Glutamatergic neuron (in vitro differentiated cells): ENCODE data around the gene GNE. TPM values are rescaled to one million over a fixed set of nuclear protein-coding genes. Genes with fewer than 3 reads are reported as not detected.
A peak's percentile ranks its signal among the peaks of the same experiment; 100 is the strongest.
"Not testable (repeated sequence)": the region's sequence is repeated elsewhere in the genome, so short reads cannot be mapped to it uniquely, and the experiment has no call there.

Experiments used
- DNase-seq: peaks from one replicate; pipeline ENCODE4 v3.0.0; 2022
- H3K27ac Mint-ChIP-seq: one replicate; pipeline ENCODE4 v1.8.0; 2020; ENCODE audit warnings: mild to moderate bottlenecking, mixed read lengths, inconsistent platforms; ENCODE audit not compliant: unreplicated experiment
- H3K27me3 Mint-ChIP-seq: one replicate; pipeline ENCODE4 v1.8.0; 2020; ENCODE audit warnings: mild to moderate bottlenecking, moderate library complexity, mixed read lengths, inconsistent platforms; ENCODE audit not compliant: unreplicated experiment
- H3K36me3 Mint-ChIP-seq: one replicate; pipeline ENCODE4 v1.8.0; 2020; ENCODE audit warnings: mild to moderate bottlenecking, mixed read lengths, inconsistent platforms; ENCODE audit not compliant: unreplicated experiment
- H3K4me1 Mint-ChIP-seq: one replicate; pipeline ENCODE4 v1.8.0; 2020; ENCODE audit warnings: mild to moderate bottlenecking, low read depth, mixed read lengths, inconsistent platforms; ENCODE audit not compliant: unreplicated experiment
- H3K4me3 Mint-ChIP-seq: one replicate; pipeline ENCODE4 v1.8.0; 2020; ENCODE audit warnings: mild to moderate bottlenecking, mixed read lengths, inconsistent platforms; ENCODE audit not compliant: unreplicated experiment
- H3K9me3 Mint-ChIP-seq: one replicate; pipeline ENCODE4 v1.8.0; 2020; ENCODE audit warnings: mild to moderate bottlenecking, moderate library complexity, mixed read lengths, inconsistent platforms; ENCODE audit not compliant: unreplicated experiment
- CTCF ChIP-seq: fragments of 200-600 bp; sonication (generic); IDR thresholded peaks from one replicate; pipeline ENCODE4 v1.5.0; 2021; ENCODE audit not compliant: partially characterized antibody, unreplicated experiment
- long read RNA-seq: library from polyadenylated mRNA; unstranded; transcript quantifications from one replicate; pipeline ENCODE4 v2.0.0, GENCODE V29; 2020; ENCODE audit not compliant: unreplicated experiment
- total RNA-seq: library from RNA; stranded (reverse); fragmentation: NEBNext Ultra II Directional; extraction: Animal tissue kit (Norgen Biotek cat#: 25700); gene quantifications from one replicate; pipeline ENCODE4 v1.2.1, GENCODE V29; 2021; ENCODE audit not compliant: unreplicated experiment

Gene GNE
- total RNA-seq: 29.2 TPM
- long read RNA-seq, full-length matches to known transcripts: 1 of 5 reads
- long read RNA-seq, partial matches to known transcripts: 3 of 5 reads
- long read RNA-seq, other reads (novel, unspliced or antisense): 1 of 5 reads

DNA sequence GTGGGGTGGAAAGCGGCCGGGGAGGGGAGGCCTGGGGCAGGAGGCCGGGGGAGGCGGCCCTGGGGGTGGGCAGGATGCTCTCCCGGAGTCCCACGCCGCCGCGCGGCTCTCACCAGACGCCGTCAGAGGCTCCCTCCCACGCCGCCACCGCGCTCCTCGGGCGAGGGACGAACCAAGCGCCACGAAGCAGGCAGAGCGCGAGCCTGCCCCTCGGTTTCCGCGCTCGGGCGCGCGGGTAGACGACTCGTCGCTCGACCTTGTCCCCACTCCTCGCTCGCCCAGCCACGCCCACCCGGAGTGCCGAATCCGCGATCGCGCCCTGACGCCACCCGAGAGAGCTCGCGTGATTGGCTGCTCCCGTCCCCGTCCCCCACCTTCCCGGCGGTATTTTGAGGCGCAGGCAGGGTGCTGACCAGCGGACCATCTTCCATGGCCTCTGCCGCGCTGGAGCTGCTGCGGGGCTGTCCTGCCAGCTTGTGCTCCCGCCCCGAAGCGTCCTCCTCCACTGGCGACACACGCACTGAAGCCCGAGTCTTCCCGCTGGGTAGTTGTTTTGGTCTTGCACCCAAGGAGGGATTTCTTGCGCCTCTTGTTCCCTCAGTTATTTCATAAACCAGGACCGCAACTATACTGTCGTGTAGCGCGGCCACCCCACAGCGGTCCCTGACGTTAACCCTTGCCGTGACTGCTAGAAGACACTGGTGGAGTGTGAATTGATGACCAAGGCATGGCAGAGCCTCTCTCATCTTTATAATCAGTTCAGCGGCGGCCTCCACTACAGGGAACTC is at the start of gene GNE:
Gene GNE, minus strand, starts transcription at position 241 of the 788 bp plus-strand sequence. CDS start 9,093 bp downstream, outside the sequence.
- Mint-ChIP-seq H3K36me3 (peaks cover 7% of the 10 kb centered on the region), H3K4me1 (peaks cover 3% of the 10 kb centered on the region), H3K9me3 (peaks cover 3% of the 10 kb centered on the region), H3K27ac (peak within 1 kb of the TSS; percentile 90), H3K27me3 (peaks cover 4% of the 10 kb centered on the region), H3K4me3 (peak within 1 kb of the TSS; percentile 98)
- DNase-seq: peak; percentile 100
- no peak for TF ChIP-seq CTCF

GRCh38 chr9:36306471-36307306 is 48.4 kb upstream of the GNE start:
- H3K27ac Mint-ChIP-seq: no peak overlapping the region
- TF ChIP-seq CTCF: no peak

DNA sequence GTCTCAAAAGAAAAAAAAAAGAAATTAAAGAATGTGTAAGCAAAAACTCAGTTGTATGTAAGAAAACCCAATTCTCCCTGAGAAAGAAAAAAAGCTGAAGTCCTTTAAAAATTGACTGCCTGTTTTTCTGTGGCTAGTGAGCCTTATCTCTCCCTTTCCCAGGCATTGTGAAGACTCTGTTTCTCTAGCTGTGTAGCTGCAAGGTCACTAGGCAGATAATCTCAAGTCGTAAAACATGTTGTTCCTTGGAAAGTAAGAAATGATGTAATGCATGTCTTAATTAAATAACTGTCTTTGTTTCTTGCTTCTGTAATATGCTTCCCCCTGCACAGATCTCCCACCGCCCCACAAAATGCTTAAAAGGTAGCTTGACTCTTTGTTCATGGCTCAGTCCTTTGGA is 46.1 kb upstream of the GNE start:
- H3K4me3 Mint-ChIP-seq, H3K27ac Mint-ChIP-seq, H3K36me3 Mint-ChIP-seq, H3K9me3 Mint-ChIP-seq, DNase-seq, H3K4me1 Mint-ChIP-seq, H3K27me3 Mint-ChIP-seq: not testable (repeated sequence)

More at GRCh38 chr9:36306471-36307306, 48.4 kb upstream of the GNE start:
- Mint-ChIP-seq H3K27me3 (no peaks in the 10 kb centered on the region), H3K4me1 (no peaks in the 10 kb centered on the region), H3K9me3 (no peaks in the 10 kb centered on the region), H3K36me3 (no peaks in the 10 kb centered on the region), H3K4me3 (no peak overlapping the region)
- DNase-seq: no peak

- H3K36me3 Mint-ChIP-seq: no peaks in the 10 kb centered on the region
- DNase-seq: no peak
- no peaks in the 10 kb centered on the region for H3K27me3 Mint-ChIP-seq
- no peaks in the 10 kb centered on the region for H3K4me1 Mint-ChIP-seq
- no peak overlapping the region for H3K4me3 Mint-ChIP-seq
- TF ChIP-seq CTCF: no peak
- no peaks in the 10 kb centered on the region for H3K9me3 Mint-ChIP-seq
- H3K27ac Mint-ChIP-seq: no peak overlapping the region
Measured at GRCh38 chr9:36301227-36301626, 43.0 kb upstream of the GNE start.

GRCh38 chr9:36298566-36298965 is 40.3 kb upstream of the GNE start:
- DNase-seq: no peak
- Mint-ChIP-seq H3K36me3 (peaks cover 4% of the 10 kb centered on the region), H3K4me3 (no peak overlapping the region), H3K4me1 (no peaks in the 10 kb centered on the region), H3K9me3 (no peaks in the 10 kb centered on the region), H3K27ac (no peak overlapping the region), H3K27me3 (peaks cover 2% of the 10 kb centered on the region)
- no peak for TF ChIP-seq CTCF
